Neural progenitor cell (in vitro differentiated cells): ENCODE measurements around the gene AURKAIP1.

Experiments used
- EZH2 ChIP-seq: fragments of 200-600 bp; sonication (generic); IDR thresholded peaks from 2 replicates; pipeline ENCODE4 v1.6.1; 2017; ENCODE audit warnings: antibody characterized with exemption, mild to moderate bottlenecking, moderate library complexity
- EZH2phosphoT487 ChIP-seq: fragments of 200-600 bp; sonication (generic); IDR thresholded peaks from 2 replicates; pipeline ENCODE4 v1.6.1; 2017; ENCODE audit warnings: antibody characterized with exemption
- TF ChIP-seq, protein P1 (sequence below): fragments of 200-600 bp; sonication (generic); IDR thresholded peaks from 2 replicates; pipeline ENCODE4 v1.5.1; 2017; ENCODE audit warnings: antibody characterized with exemption, mild to moderate bottlenecking

DNA sequence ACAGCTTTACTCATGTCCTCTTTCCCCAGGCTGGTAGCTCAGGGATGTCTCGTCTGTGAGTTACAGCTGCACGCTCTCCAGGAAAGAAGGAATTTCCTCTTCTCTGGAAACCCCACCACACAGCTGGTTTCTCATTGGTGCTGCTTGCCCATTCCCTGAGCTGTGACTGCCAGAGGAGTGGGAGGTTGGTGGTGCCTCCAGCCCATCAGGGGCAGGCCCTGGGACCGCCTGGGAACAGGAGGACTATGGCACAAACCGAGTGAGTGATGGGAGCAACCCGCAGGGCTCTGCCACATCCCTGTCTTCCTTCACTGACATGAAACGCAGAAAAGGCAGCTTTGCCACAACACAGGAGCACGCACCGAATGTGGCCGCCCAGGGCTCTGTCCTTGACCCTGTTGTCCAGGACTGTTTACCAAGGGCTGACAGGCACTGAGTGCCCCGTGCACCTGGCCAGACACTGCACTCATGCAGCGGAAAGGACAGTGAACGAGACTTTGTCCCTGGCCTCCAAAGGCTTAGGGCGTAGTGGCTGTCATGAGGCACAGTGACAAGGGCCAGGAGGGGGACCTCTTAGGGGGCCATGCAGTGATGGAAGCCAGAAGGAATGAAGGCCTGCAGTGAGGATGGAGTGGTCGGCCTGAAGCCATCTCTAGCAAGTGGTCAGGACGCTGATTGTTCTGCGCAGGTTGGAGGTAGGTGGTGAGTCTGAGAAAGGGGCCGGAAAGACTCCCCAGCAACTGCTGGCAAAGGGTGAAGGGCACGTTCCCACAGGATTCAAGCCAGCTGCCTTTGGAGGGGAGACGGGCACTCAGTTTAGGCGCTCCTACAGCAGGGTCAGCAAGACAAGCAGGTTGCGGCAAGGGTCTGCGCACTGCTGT is 25.8 kb upstream of the AURKAIP1 start:
- TF ChIP-seq, protein P1, sequence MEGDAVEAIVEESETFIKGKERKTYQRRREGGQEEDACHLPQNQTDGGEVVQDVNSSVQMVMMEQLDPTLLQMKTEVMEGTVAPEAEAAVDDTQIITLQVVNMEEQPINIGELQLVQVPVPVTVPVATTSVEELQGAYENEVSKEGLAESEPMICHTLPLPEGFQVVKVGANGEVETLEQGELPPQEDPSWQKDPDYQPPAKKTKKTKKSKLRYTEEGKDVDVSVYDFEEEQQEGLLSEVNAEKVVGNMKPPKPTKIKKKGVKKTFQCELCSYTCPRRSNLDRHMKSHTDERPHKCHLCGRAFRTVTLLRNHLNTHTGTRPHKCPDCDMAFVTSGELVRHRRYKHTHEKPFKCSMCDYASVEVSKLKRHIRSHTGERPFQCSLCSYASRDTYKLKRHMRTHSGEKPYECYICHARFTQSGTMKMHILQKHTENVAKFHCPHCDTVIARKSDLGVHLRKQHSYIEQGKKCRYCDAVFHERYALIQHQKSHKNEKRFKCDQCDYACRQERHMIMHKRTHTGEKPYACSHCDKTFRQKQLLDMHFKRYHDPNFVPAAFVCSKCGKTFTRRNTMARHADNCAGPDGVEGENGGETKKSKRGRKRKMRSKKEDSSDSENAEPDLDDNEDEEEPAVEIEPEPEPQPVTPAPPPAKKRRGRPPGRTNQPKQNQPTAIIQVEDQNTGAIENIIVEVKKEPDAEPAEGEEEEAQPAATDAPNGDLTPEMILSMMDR, result no peak
- TF ChIP-seq EZH2 (no peak), EZH2phosphoT487 (no peak)
